Panc1 (cell line): Measurements from ENCODE around the gene MCOLN1.

ENCODE experiments used
- POLR2AphosphoS5 ChIP-seq: IDR thresholded peaks from 2 replicates; pipeline ENCODE4 v1.6.1; 2012; ENCODE audit warnings: mild to moderate bottlenecking, low read depth, low read length, moderate library complexity
- SIN3A ChIP-seq: IDR thresholded peaks from 2 replicates; pipeline ENCODE4 v1.6.1; 2012; ENCODE audit warnings: low read depth, mild to moderate bottlenecking, low read length, moderate library complexity, borderline replicate concordance; ENCODE audit not compliant: insufficient read depth
- TCF7L2 ChIP-seq: IDR thresholded peaks from 2 replicates; pipeline ENCODE4 v1.6.1; 2011; ENCODE audit warnings: mild to moderate bottlenecking, low read depth, low read length, inconsistent platforms
- TF ChIP-seq, protein P1 (sequence below): fragments of 450-650 bp; IDR thresholded peaks from 2 replicates; pipeline ENCODE4 v1.5.1; 2017; ENCODE audit warnings: mild to moderate bottlenecking
- TF ChIP-seq, protein P2 (sequence below), 2 experiments: IDR thresholded peaks; 2 replicates each; pipeline ENCODE4 v1.6.1; 2011 to 2012; ENCODE audit warnings: low read depth in 2 of 2, control low read depth in 1 of 2, low read length in 1 of 2, mild to moderate bottlenecking in 1 of 2, moderate library complexity in 1 of 2; ENCODE audit not compliant: insufficient read depth in 1 of 2

DNA sequence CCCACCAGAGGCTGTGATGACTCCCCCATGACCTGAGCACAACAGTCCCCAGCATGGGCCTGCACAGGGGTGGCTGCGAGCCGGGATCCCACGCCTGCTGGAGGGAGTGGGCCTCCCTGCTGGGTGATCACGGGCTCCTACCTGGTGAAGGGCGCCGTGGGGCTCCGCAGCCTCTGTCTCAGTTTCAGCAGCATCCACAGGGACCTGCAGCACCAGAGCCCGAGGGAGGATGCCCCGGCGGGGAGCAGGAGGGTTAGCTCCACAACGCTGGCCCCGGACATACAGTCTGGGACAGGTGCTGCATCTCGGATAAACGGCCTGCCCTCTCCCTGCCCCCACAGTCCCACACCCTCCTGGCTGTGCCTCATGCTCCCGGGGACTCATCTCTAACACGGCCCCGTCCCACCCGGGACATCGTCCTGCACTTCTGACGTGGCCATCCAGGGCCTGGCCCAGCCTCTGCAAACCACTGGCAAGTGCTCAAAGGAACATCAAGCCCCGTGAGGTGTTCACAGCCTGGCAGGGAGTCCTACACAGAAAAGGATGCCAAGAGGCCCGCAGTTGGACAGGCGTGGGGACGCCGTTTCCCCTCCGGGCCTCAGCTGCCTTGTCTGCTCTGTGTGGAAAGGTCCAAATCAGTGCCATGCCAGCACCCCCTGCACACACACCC lies 44.1 kb upstream of the MCOLN1 start:
- TF ChIP-seq POLR2AphosphoS5 (no peak), TCF7L2 (no peak), SIN3A (no peak)
- TF ChIP-seq, protein P1, sequence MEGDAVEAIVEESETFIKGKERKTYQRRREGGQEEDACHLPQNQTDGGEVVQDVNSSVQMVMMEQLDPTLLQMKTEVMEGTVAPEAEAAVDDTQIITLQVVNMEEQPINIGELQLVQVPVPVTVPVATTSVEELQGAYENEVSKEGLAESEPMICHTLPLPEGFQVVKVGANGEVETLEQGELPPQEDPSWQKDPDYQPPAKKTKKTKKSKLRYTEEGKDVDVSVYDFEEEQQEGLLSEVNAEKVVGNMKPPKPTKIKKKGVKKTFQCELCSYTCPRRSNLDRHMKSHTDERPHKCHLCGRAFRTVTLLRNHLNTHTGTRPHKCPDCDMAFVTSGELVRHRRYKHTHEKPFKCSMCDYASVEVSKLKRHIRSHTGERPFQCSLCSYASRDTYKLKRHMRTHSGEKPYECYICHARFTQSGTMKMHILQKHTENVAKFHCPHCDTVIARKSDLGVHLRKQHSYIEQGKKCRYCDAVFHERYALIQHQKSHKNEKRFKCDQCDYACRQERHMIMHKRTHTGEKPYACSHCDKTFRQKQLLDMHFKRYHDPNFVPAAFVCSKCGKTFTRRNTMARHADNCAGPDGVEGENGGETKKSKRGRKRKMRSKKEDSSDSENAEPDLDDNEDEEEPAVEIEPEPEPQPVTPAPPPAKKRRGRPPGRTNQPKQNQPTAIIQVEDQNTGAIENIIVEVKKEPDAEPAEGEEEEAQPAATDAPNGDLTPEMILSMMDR, result no peak
- TF ChIP-seq, protein P2, sequence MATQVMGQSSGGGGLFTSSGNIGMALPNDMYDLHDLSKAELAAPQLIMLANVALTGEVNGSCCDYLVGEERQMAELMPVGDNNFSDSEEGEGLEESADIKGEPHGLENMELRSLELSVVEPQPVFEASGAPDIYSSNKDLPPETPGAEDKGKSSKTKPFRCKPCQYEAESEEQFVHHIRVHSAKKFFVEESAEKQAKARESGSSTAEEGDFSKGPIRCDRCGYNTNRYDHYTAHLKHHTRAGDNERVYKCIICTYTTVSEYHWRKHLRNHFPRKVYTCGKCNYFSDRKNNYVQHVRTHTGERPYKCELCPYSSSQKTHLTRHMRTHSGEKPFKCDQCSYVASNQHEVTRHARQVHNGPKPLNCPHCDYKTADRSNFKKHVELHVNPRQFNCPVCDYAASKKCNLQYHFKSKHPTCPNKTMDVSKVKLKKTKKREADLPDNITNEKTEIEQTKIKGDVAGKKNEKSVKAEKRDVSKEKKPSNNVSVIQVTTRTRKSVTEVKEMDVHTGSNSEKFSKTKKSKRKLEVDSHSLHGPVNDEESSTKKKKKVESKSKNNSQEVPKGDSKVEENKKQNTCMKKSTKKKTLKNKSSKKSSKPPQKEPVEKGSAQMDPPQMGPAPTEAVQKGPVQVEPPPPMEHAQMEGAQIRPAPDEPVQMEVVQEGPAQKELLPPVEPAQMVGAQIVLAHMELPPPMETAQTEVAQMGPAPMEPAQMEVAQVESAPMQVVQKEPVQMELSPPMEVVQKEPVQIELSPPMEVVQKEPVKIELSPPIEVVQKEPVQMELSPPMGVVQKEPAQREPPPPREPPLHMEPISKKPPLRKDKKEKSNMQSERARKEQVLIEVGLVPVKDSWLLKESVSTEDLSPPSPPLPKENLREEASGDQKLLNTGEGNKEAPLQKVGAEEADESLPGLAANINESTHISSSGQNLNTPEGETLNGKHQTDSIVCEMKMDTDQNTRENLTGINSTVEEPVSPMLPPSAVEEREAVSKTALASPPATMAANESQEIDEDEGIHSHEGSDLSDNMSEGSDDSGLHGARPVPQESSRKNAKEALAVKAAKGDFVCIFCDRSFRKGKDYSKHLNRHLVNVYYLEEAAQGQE (IDR thresholded peaks at IDR 0.05; ENCODE audit: insufficient read depth in 1 of 2, low read depth in 2 of 2, low read length in 1 of 2), result no peak
